ENCODE measurements around the gene LSM7.

Gene LSM7

GRCh38 chr19:2325281-2326046 lies 2.9 kb downstream of the LSM7 start:
- no peak for DNase-seq (ENCODE audit: low read depth in 4 of 4, low spot score in 1 of 4)

GRCh38 chr19:2324220-2324948 lies 4.0 kb downstream of the LSM7 start:
- DNase-seq (ENCODE audit: low read depth in 4 of 4, low spot score in 1 of 4), result no peak

DNA sequence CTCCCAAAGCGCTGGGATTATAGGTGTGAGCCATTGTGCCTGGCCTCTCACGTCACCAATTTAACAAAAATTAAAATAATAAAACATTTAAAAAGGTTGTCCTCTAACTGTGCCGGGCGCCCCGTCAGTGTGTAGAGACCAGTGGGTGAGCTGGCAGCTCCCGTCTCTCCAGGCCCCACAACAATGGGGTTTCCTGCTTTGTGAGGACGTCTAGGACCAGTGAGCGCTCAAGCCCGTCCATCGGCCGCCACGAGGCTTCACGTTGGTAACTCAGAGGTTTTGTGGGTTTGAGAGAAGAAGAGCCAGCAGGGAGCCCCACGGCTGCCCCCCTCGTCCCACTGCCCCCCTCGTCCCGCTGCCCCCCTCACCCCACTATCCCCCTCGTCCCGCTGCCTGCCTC lies 4.7 kb downstream of the LSM7 start:
- DNase-seq (ENCODE audit: low read depth in 4 of 4, low spot score in 1 of 4), result no peak

- DNase-seq (ENCODE audit: low read depth in 4 of 4, low spot score in 1 of 4), result no peak
Observed at GRCh38 chr19:2321565-2322283, 6.7 kb downstream of the LSM7 start.

GRCh38 chr19:2320939-2321338 lies 7.4 kb downstream of the LSM7 start:
- DNase-seq (ENCODE audit: low read depth in 4 of 4, low spot score in 1 of 4), result no peak

DNA sequence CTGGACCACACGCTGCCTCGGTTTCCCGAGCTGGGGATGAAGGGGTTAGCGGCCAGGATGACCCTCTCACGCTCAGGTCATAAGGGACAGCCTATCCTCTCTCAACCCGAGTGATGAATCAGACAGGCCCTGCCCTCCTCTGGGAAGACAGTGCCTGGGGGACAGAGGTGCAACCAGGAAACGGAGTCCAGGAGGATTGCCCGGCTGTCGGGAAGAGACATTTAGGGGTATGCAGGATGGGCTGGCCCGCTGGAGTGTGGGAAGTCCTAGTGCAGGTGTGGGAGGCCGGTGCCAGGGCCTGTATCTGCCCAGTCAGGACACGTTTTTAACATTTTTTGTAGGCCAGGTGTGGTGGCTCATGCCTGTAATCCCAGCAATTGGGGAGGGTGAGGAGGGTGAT lies 8.3 kb downstream of the LSM7 start:
- no peak for DNase-seq (ENCODE audit: low read depth in 4 of 4, low spot score in 1 of 4)

DNA sequence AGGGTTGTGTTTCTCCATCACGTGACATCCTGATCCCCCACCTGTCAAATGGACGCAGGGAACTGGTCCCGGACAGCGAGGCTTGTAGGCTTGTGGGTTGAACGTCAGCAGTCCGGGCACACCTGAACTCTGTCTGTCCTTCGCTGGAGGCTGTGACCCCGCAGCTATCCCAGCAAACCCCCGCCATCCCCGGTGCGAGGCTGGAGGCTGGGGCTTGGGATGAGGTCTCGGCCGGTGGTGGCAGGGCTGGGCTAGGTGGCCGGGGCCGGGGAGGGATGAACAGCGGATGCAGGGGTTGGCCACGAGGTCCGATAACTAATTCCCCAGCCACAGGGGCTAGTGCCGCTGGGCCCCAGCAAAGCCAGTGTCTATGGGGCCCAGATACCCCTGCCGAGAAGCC lies 8.8 kb downstream of the LSM7 start:
- no peak for DNase-seq (ENCODE audit: low read depth in 4 of 4, low spot score in 1 of 4)

GRCh38 chr19:2318923-2319322 lies 9.5 kb downstream of the LSM7 start:
- no peak for DNase-seq (ENCODE audit: low read depth in 4 of 4, low spot score in 1 of 4)

GRCh38 chr19:2317756-2318155 lies 10.6 kb downstream of the LSM7 start:
- no peak for DNase-seq (ENCODE audit: low read depth in 4 of 4, low spot score in 1 of 4)

GRCh38 chr19:2317300-2317699 lies 11.1 kb downstream of the LSM7 start:
- DNase-seq (ENCODE audit: low read depth in 4 of 4, low spot score in 1 of 4), result no peak

DNA sequence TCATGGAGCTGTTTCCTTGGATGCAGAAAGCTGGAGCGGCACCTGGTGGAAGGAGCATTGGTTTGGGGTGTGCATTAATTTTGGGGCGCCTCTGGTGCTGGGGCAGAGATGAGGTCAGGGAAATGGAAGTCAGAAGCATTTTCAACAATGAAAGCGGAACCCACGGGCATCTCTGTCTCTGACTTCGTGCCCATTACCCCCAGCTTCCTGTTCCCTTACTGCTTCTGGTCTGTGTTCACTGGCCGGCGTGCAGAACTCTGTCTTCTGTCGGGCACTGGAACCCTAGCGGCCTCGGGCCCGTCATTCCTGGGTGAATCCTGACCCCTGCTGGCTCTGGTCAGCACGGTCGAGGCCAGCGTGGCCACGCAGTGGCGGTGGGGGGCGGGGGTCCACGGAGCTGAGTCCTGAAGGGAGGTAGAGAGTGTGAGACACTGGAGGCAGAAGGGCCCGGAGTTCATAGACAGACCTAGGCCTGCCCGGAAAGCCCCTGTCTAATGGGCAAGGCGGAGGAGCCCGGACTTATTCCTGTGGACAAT lies 12.5 kb downstream of the LSM7 start:
- DNase-seq (ENCODE audit: low read depth in 4 of 4, low spot score in 1 of 4), result no peak

DNA sequence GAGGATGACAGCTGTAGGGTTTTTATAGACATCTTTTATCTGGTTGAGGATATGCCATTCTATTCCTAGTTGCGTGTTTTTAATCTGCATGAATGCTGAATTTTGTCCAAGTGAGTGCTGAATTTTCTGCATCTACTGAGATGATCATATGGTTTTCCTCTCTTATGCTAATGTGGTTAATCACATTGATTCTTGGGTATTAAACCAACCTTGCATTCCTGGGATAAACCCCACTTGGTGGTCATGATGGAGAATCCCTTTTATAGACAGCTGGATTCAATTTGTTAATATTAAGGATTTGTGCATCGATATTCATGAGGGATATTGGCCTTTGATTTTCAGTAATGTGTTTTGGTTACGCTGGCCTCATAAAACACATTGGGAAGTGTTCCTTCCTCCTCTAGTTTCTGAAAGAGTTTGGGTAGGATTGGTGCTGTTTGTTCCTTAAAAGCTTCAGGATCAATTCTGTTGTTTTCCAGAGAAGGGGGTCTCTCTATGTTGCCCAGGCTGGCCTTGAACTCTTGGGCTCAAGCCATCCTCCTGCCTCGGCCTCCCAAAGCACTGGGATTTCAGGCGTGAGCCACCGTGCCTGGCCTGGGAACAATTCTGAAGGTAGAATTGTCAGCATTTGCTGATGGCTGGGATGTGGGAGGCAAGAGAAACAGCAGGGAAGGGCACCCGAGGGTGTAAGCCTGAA lies 13.1 kb downstream of the LSM7 start:
- DNase-seq (ENCODE audit: low read depth in 4 of 4, low spot score in 1 of 4), result no peak

DNA sequence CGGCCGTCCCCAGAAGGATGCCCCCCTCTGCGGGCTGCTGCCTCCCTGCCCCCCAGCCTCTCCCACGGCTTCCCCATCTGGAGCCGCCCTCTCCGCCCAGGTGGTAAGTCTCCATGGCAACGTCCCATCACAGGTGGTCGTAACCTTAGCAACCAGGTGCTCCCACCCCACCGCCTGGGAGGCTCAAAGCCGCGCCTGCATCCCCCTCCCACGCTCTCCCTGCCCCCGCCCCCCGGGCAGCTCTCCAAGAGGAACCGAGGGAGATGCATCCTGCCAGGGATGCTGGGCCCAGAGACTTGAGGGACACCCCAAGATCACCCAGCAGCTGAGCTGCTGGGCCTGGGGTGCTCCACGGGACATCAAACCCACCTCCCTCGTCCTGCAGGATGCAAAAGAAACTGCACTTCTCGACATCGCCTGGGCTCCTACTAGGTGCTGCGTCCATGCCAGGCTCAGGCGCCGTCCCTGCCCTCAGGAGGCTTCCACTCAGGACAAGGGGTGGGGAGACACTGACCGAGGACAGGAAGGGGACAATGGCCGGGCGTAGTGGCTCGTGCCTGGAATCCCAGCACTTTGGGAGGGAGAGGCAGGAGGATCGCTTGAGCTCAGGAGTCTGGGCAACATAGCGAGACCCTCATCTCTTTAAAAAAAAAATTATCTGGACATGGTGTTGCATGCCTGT lies 15.4 kb downstream of the LSM7 start:
- DNase-seq (ENCODE audit: low read depth in 4 of 4, low spot score in 1 of 4), result no peak

GRCh38 chr19:2311093-2311492 lies 17.3 kb downstream of the LSM7 start:
- no peak for DNase-seq (ENCODE audit: low read depth in 4 of 4, low spot score in 1 of 4)

GRCh38 chr19:2309734-2310362 lies 18.5 kb downstream of the LSM7 start:
- DNase-seq (ENCODE audit: low read depth in 4 of 4, low spot score in 1 of 4), result no peak

- no peak for DNase-seq (ENCODE audit: low read depth in 4 of 4, low spot score in 1 of 4)
Observed at GRCh38 chr19:2308114-2308556, 20.3 kb downstream of the LSM7 start, which contains the start of gene LINGO3. LINGO3 (minus strand) TSS chr19:2308154; CDS start chr19:2291776, 16,378 bp downstream.

- DNase-seq (ENCODE audit: low read depth in 4 of 4, low spot score in 1 of 4), result no peak
Observed at GRCh38 chr19:2307518-2308012, 20.8 kb downstream of the LSM7 start.

- no peak for DNase-seq (ENCODE audit: low read depth in 4 of 4, low spot score in 1 of 4)
Observed at GRCh38 chr19:2306971-2307370, 21.4 kb downstream of the LSM7 start.

DNA sequence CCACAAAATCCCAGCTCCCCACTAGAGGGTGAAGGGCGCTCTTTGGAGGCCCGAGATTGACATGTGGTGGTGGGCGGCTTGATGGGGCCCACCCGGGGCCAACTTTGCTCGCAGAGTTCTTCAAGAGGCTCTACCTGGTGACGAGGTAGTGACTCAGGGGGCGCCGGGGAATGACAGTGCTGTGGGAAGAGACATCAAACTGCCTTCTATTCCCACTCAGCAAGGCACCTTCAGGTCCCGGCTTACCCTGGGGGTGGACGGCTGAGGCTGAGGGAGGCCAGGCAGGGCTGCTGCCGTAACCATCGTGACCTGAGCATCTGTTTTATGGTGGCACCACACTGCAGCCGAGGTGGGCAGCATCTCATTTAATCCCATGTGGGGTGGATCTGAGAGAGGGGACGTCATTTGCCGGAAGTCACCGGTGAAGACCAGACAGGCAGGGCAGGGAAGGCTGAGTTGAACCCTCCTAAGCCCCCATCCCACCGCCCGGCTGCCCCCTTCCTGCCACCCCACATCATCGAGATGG lies 22.0 kb downstream of the LSM7 start:
- no peak for DNase-seq (ENCODE audit: low read depth in 4 of 4, low spot score in 1 of 4)
